NCI-H2081 (cell line): Measurements from ENCODE around the gene C1QC.

Experiments
- DNase-seq, 2 experiments: peaks; one replicate each; lab custom pipeline; 2025; lab: John Stamatoyannopoulos, UW

Gene C1QC

DNA sequence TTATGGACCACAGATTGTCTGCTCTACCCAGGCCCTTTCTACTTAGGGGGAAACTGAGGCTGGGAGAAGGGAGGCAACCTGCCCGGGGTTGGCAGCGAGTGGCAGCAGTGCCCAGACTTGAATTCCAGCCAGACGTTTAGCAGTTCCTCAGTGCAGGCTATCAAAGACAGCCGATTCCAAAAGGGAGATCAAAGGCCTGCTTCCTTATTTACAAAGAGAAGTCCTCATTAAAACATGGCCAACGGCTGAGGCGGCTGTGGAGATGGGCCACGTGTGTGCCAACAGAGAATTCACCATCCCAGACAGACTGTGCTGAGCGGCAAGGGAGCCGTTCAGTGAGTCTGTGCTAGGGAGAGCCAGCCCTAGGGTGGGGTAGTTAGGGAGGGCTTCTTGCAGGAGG, 37.3 kb downstream of the C1QC start:
- DNase-seq: peak in 1 of 2 experiments; percentile 30

DNA sequence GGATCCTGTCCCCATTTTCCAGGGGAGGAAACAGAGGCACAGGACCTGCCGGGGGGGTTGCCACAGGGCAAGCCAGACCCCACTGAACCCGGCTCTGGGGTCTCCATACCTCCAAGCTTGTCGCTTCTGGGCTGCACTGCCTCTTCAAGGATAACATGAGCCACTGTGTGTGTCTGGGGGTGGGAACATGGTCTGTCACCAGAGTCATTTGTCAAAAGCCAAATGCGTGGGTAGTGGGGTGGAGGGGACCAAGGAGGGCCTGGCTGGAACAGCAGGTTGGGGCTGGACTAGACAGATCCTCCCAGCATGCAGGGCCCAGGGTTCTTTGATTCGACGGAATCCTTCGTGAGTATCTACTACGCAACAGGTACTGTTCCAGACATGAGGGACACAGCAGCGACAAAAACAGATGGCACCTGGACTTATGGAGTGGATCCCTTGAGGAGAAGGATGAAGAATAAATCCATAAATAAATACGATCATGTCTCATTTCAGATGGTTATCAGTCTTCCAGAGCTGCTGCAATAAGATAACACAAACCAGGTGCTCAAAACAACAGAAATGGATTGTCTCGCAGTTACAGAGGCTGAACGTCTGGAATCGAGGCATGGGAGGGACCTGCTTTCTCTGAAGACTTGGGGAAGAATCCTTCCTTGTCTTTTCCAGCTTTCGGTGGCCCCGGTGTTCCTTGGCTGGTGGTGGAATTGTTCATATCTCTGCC, 38.3 kb downstream of the C1QC start:
- DNase-seq: no peak

DNA sequence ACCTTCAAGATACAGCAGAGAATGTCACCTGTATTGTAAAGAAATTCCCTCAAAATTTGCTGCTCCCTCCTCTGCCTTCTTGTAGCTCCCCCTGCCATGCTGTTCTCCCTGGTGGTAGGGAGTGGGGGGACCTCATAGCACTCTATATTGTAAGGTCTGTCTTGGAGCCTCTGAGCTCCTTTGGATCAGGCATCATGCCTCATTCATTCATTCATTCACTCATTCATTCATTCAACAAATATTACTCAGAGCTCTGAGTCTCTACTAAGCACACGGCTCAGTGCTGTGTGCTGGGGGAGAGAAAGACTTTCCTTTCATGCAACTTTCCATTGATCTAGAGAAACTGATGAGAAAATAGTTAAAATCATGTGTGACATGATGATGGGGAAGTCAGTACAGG, 40.1 kb downstream of the C1QC start:
- DNase-seq: no peak

DNA sequence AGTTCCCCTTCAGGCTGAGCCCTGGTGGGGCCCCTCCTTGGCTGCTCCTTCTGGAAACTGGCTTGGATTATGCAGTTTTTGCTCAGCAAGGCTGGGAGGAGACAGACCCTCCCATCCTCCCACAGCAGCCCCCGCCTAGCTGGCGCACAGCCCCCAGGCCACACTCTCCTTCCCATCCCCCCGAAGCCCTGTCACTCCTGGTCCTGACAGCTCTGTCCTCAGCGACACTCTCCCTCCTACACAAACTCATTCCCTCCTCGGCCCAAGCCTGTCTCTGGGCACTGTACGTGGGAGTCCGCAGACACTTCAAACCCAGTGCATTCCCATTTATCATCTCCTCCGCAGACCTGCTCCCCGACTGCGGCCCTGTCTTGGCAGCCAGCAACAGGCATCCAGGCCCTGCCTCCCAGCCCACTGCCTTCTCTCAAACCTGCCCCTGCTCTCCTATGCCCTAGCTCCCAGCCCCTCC, 42.2 kb downstream of the C1QC start:
- DNase-seq: no peak

DNA sequence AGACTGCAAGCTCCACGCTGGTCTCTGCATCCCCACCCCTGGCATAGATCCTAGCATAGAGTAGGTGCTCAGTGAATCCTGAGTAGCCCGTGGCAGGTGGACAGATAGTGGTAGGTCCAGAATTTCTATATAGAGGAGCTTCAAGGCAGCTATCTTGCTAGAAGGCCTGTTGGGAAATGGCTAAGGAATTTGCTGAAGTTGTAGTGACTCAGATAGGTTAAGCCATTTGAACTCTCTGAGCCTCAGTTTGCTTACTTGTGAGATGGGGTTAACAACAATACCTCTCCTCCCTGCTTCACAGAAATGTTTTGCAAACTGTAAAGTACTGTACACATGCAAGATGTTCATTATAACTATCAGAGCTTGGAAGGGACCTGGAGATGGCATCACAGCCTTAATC, 43.8 kb downstream of the C1QC start:
- no peak for DNase-seq

DNA sequence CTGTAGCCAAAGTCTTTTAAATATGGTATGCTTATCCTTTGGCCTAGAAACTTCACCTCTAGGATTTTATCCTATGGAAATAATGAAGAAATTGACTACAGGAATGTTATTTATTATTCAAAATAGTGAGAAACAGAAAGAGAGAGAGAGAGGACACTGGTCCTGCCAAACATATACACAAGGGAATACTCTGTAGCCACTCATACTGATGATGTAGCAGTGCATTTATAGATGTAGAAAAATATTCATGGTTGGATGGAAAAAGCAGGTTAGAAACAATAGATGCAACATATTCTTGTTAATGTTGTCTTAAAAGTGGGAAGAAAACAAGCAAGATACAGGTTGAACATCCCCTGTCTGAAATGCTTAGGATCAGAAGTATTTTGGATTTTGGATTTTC, 45.0 kb downstream of the C1QC start:
- DNase-seq: no peak

DNA sequence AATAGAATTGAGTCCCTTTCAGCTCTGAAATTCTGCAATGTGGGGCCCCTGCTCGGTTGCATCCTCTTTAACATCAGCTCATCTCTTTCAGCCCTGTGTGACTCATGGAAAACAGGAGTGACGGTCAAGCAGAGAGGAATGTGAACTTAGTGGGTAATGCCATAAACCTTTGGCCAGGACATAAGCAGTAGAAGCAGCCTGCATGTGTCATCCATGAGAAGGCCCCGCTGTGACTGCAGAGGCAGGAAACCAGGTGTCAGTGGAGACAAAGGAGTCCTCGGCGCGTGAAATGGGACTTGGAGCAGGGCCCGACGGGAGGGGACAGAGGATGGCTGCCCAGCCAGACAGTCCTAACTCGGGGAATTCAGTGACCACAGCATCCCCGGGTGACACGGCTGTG, 46.1 kb downstream of the C1QC start:
- peak; percentile 85 to 93 for DNase-seq

DNA sequence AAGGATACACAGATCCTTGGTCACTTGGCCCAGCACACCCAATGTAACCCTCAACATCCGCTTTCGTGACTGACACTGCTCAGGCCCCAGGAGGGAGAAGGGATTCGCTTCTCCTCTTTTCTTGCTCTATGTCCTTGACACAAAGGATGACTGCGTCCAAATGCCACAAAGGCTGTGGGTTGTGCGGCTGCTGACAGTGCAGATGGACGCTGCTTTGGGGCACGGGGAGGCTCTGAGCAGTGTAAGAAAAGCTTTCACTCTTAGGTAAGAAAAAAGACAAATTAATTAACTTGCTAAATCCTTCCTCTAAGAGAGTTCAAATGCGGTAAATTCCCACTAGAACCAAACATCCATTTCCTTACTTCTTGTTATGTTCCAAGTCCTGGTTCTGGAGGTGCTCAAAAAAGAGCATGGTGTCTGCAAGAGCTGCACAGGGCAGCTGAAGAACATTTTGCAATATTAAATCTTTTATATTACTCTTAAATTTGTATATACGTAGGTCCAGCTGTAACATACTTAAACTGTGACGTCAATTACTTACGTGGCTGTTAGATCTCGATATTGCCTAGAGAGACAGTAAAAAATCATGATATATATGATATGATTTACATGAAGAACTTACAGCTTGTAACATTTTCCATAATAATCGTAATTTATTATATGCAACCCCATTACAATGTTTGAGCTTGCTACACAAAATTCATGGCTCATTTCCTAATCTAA, 47.8 kb downstream of the C1QC start:
- no peak for DNase-seq

DNA sequence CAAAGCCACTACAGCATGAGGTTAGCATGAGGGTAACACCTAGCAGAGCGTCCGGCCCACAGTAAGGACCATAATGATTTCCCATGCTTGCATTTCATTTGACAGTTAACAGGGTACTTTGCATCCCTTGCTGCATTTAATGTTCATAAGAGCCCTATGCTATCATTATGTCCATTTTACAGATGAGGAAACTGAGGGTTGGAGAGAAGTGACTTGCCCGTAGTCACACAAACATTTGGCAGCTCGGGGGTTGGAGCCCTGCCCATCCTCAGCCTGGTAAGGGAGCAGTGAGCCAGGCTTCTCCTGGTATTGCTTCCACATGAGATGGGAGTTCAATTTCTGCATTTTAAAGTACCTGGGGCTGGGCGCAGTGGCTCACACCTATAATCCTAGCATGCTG, 50.7 kb downstream of the C1QC start:
- DNase-seq: no peak

DNA sequence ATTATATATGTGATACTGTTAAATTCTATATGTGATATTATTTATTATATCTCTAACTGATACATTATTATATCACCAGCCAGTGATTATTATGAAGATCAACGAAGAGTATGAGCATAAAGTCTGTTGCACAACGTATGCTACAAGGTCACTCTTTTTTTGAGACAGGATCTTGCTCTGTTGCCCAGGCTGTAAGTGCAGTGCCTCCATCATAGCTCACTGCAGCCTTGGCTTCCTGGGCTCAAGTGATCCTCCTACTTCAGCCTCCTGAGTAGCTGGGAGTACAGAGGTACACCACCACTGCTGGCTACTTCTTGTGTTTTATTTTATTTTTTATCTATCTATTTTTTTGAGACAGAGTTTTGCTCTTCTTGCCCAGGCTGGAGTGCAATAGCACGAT, 53.2 kb downstream of the C1QC start:
- no peak for DNase-seq
